A673 (cell line): ENCODE data around the gene TAGLN. TPM values are rescaled to one million over a fixed set of nuclear protein-coding genes. Genes with fewer than 3 reads are reported as not detected.

Experiments used
- BruUV-seq: library from RNA; stranded (reverse); fragments of 400-500 nt; replicated peaks from 2 replicates; lab custom pipeline; 2021; lab: Mats Ljungman, UMichigan
- CTCF ChIA-PET: fragments of 300-600 bp; sonication (Branson Sonifier 250); formaldehyde crosslinking; loops from one replicate; lab custom pipeline; 2022; ENCODE audit warnings: antibody characterized with exemption; lab: Charles Lee
- POLR2A ChIA-PET: fragments of 300-600 bp; sonication (Branson Sonifier 250); formaldehyde crosslinking; loops from one replicate; lab custom pipeline; 2022; ENCODE audit warnings: antibody characterized with exemption; ENCODE audit not compliant: low non-redundant PET; lab: Charles Lee
- DNase-seq: peaks from one replicate; pipeline ENCODE4 v3.0.0-alpha.2; 2015; ENCODE audit warnings: low spot score
- H3K27ac ChIP-seq: fragments of 200-600 bp; sonication (generic); 2 replicates; pipeline ENCODE4 v1.5.1; 2016; ENCODE audit warnings: mixed run types, low read depth, mild to moderate bottlenecking, mixed read lengths, antibody characterized with exemption, low read length; ENCODE audit not compliant: poor library complexity, severe bottlenecking
- H3K27me3 ChIP-seq: fragments of 200-600 bp; sonication (generic); replicated peaks from 2 replicates; pipeline ENCODE4 v1.6.1; 2017; ENCODE audit warnings: mixed run types, low read depth, mild to moderate bottlenecking, mixed read lengths, antibody characterized with exemption, low read length; ENCODE audit not compliant: insufficient read depth, poor library complexity
- H3K36me3 ChIP-seq: fragments of 200-600 bp; sonication (generic); 2 replicates; pipeline ENCODE4 v1.6.1; 2016; ENCODE audit warnings: mixed run types, mild to moderate bottlenecking, mixed read lengths, antibody characterized with exemption, low read length; ENCODE audit not compliant: insufficient read depth, poor library complexity, severe bottlenecking
- H3K4me1 ChIP-seq: fragments of 200-600 bp; sonication (generic); 2 replicates; pipeline ENCODE4 v1.6.1; 2017; ENCODE audit warnings: mixed run types, mild to moderate bottlenecking, mixed read lengths, antibody characterized with exemption, low read length; ENCODE audit not compliant: insufficient read depth, poor library complexity, severe bottlenecking
- H3K4me3 ChIP-seq: fragments of 200-600 bp; sonication (generic); 2 replicates; pipeline ENCODE4 v1.5.1; 2016; ENCODE audit warnings: low read depth, mixed run types, mild to moderate bottlenecking, mixed read lengths, low read length; ENCODE audit not compliant: poor library complexity, severe bottlenecking
- H3K9me3 ChIP-seq: fragments of 200-600 bp; sonication (generic); 2 replicates; pipeline ENCODE4 v1.6.1; 2016; ENCODE audit warnings: mixed run types, low read depth, mild to moderate bottlenecking, mixed read lengths, antibody characterized with exemption, low read length; ENCODE audit not compliant: poor library complexity, severe bottlenecking
- CTCF ChIP-seq: fragments of 300-800, 200-600 bp; sonication (generic); conservative IDR thresholded peaks from 2 replicates; pipeline ENCODE4 v1.5.1; 2017; ENCODE audit warnings: low read depth, mild to moderate bottlenecking, antibody characterized with exemption, low read length, moderate library complexity, mixed read lengths
- EZH2 ChIP-seq: fragments of 200-600 bp; sonication (generic); IDR thresholded peaks from 2 replicates; pipeline ENCODE4 v1.6.1; 2017; ENCODE audit warnings: borderline replicate concordance, low read depth, mild to moderate bottlenecking, mixed read lengths, antibody characterized with exemption, low read length; ENCODE audit not compliant: poor library complexity, severe bottlenecking
- intact Hi-C: fragments of 100-400 bp; cut with micrococcal nuclease; formaldehyde crosslinking; loops from one replicate; pipeline ENCODE4 v1.10.0; 2022; ENCODE audit not compliant: unreplicated experiment
- total RNA-seq: library from RNA; stranded (reverse); gene quantifications from 2 replicates; pipeline ENCODE4 v1.2.3, GENCODE V29; 2021

TAGLN gene
- total RNA-seq, 1 experiment from 2014 or later = 27.2 TPM

GRCh38 chr11:117187007-117187406 is 12.2 kb upstream of the TAGLN start:
- no peak for DNase-seq
- H3K36me3 ChIP-seq = peaks cover 13% of the 10 kb centered on the region
- POLR2A ChIA-PET = no interaction called here
- TF ChIP-seq EZH2 (no peak), CTCF (no peak)
- H3K27ac ChIP-seq = no peak overlapping the region
- CTCF ChIA-PET = no interaction called here
- H3K4me1 ChIP-seq = no peaks in the 10 kb centered on the region
- no peak overlapping the region for H3K4me3 ChIP-seq
- BruUV-seq = no TSS peak
- no peaks in the 10 kb centered on the region for H3K9me3 ChIP-seq
- intact Hi-C loops = no loop called here
- no peaks in the 10 kb centered on the region for H3K27me3 ChIP-seq

- DNase-seq = no peak
- TF ChIP-seq CTCF = no peak
- no peak for TF ChIP-seq EZH2
- BruUV-seq = no TSS peak
- no peaks in the 10 kb centered on the region for H3K4me1 ChIP-seq
- H3K27me3 ChIP-seq = no peaks in the 10 kb centered on the region
- CTCF ChIA-PET = no interaction called here
- H3K27ac ChIP-seq = no peak overlapping the region
- H3K9me3 ChIP-seq = no peaks in the 10 kb centered on the region
- H3K36me3 ChIP-seq = peaks cover 13% of the 10 kb centered on the region
- intact Hi-C loops = no loop called here
- POLR2A ChIA-PET = no interaction called here
- H3K4me3 ChIP-seq = no peak overlapping the region
Measured at GRCh38 chr11:117187428-117187798, 11.8 kb upstream of the TAGLN start.

GRCh38 chr11:117187799-117188481 is 11.2 kb upstream of the TAGLN start:
- TF ChIP-seq EZH2 = no peak
- TF ChIP-seq CTCF = no peak
- POLR2A ChIA-PET = interaction anchor here (0.5 kb wide), 1 partner anchor 44 kb away, joined by 3 read pairs; no protein-coding TSS in a partner anchor
- intact Hi-C loops = no loop called here
- Histone ChIP-seq H3K27me3 (no peaks in the 10 kb centered on the region), H3K4me1 (no peaks in the 10 kb centered on the region), H3K27ac (no peak overlapping the region), H3K4me3 (no peak overlapping the region), H3K36me3 (peaks cover 13% of the 10 kb centered on the region), H3K9me3 (no peaks in the 10 kb centered on the region)
- no TSS peak for BruUV-seq
- CTCF ChIA-PET = no interaction called here
- no peak for DNase-seq
